Neural cell (in vitro differentiated cells): Measurements from ENCODE around the gene SEC61A1. TPM values are rescaled to one million over a fixed set of nuclear protein-coding genes. Genes with fewer than 3 reads are reported as not detected.

Experiments used
- H2AFZ ChIP-seq: fragments of 200-600, 300-800 bp; sonication (generic), shearing (Covaris generic); 2 replicates; pipeline ENCODE4 v1.6.0; 2014; ENCODE audit warnings: low read depth, mild to moderate bottlenecking, antibody characterized with exemption, low read length, moderate library complexity
- H3F3A ChIP-seq: fragments of 200-600 bp; shearing (Covaris generic); 2 replicates; pipeline ENCODE4 v1.6.1; 2016; ENCODE audit warnings: mild to moderate bottlenecking, moderate library complexity, mixed read lengths, antibody characterized with exemption, low read length; ENCODE audit not compliant: insufficient read depth, poor library complexity, severe bottlenecking
- H3K27ac ChIP-seq: fragments of 200-600, 300-800 bp; sonication (generic), shearing (Covaris generic); 2 replicates; pipeline ENCODE4 v1.5.1; 2014; ENCODE audit warnings: mild to moderate bottlenecking, low read length, moderate library complexity
- H3K27me3 ChIP-seq: fragments of 300-800, 200-600 bp; sonication (generic), shearing (Covaris generic); 2 replicates; pipeline ENCODE4 v1.6.0; 2014; ENCODE audit warnings: mild to moderate bottlenecking, low read depth, low read length, moderate library complexity; ENCODE audit not compliant: insufficient read depth
- H3K36me3 ChIP-seq: fragments of 300-800, 200-600 bp; sonication (generic), shearing (Covaris generic); 2 replicates; pipeline ENCODE4 v1.5.1; 2014; ENCODE audit warnings: mild to moderate bottlenecking, antibody characterized with exemption, low read length, moderate library complexity; ENCODE audit not compliant: insufficient read depth
- H3K4me2 ChIP-seq: fragments of 300-800, 200-600 bp; sonication (generic), shearing (Covaris generic); 2 replicates; pipeline ENCODE4 v1.6.0; 2014; ENCODE audit warnings: mild to moderate bottlenecking, low read length
- H3K4me3 ChIP-seq: fragments of 300-800, 200-600 bp; sonication (generic), shearing (Covaris generic); 2 replicates; pipeline ENCODE4 v1.5.1; 2014; ENCODE audit warnings: mild to moderate bottlenecking, low read length, moderate library complexity
- H3K79me2 ChIP-seq: fragments of 200-600 bp; shearing (Covaris generic); replicated peaks from 2 replicates; pipeline ENCODE4 v1.6.0; 2014; ENCODE audit warnings: mild to moderate bottlenecking, low read length, moderate library complexity; ENCODE audit not compliant: insufficient read depth
- H3K9ac ChIP-seq: fragments of 300-800, 200-600 bp; sonication (generic), shearing (Covaris generic); 2 replicates; pipeline ENCODE4 v1.6.1; 2016; ENCODE audit warnings: mild to moderate bottlenecking, low read length, mixed read lengths
- H3K9me2 ChIP-seq: fragments of 200-600 bp; shearing (Covaris generic); 2 replicates; pipeline ENCODE4 v1.6.1; 2016; ENCODE audit warnings: mild to moderate bottlenecking, low read length, mixed read lengths; ENCODE audit not compliant: insufficient read depth
- H3K9me3 ChIP-seq: fragments of 200-600, 300-800 bp; sonication (generic), shearing (Covaris generic); 2 replicates; pipeline ENCODE4 v1.6.1; 2016; ENCODE audit warnings: mild to moderate bottlenecking, mixed run types, low read length, moderate library complexity, mixed read lengths
- H4K20me1 ChIP-seq: fragments of 200-600 bp; shearing (Covaris generic); 2 replicates; pipeline ENCODE4 v1.6.1; 2016; ENCODE audit warnings: mild to moderate bottlenecking, mixed run types; ENCODE audit not compliant: insufficient read depth
- CTCF ChIP-seq: fragments of 450-650 bp; IDR thresholded peaks from 2 replicates; pipeline ENCODE4 v1.5.1; 2014; ENCODE audit warnings: antibody characterized with exemption, mild to moderate bottlenecking, moderate library complexity; ENCODE audit not compliant: poor library complexity, severe bottlenecking
- EP300 ChIP-seq: fragments of 450-650 bp; conservative IDR thresholded peaks from 2 replicates; pipeline ENCODE4 v1.6.1; 2014; ENCODE audit warnings: antibody characterized with exemption, mild to moderate bottlenecking, moderate library complexity; ENCODE audit not compliant: poor library complexity, severe bottlenecking
- EZH2 ChIP-seq: fragments of 200-600, 300-800 bp; shearing (Covaris generic), sonication (generic); IDR thresholded peaks from 2 replicates; pipeline ENCODE4 v1.6.1; 2014; ENCODE audit warnings: antibody characterized with exemption, low read length, borderline replicate concordance, mild to moderate bottlenecking; ENCODE audit not compliant: insufficient read depth, poor library complexity, severe bottlenecking
- MXI1 ChIP-seq: fragments of 450-650 bp; conservative IDR thresholded peaks from 2 replicates; pipeline ENCODE4 v1.6.1; 2014; ENCODE audit warnings: antibody characterized with exemption, mild to moderate bottlenecking; ENCODE audit not compliant: poor library complexity, severe bottlenecking
- POLR2AphosphoS5 ChIP-seq: IDR thresholded peaks from 2 replicates; pipeline ENCODE4 v1.6.1; 2012
- RAD21 ChIP-seq: fragments of 450-650 bp; conservative IDR thresholded peaks from 2 replicates; pipeline ENCODE4 v1.6.1; 2014; ENCODE audit warnings: antibody characterized with exemption, mild to moderate bottlenecking, moderate library complexity
- REST ChIP-seq: IDR thresholded peaks from 2 replicates; pipeline ENCODE4 v1.6.1; 2012; ENCODE audit warnings: borderline replicate concordance
- SMC3 ChIP-seq: fragments of 450-650 bp; conservative IDR thresholded peaks from 2 replicates; pipeline ENCODE4 v1.6.1; 2014; ENCODE audit warnings: antibody characterized with exemption, mild to moderate bottlenecking, moderate library complexity; ENCODE audit not compliant: poor library complexity
- TAF1 ChIP-seq: IDR thresholded peaks from 2 replicates; pipeline ENCODE4 v1.6.1; 2012; ENCODE audit warnings: low read depth
- polyA plus RNA-seq: library from polyadenylated mRNA; depleted of rRNA; stranded (reverse); fragments of >200 nt; gene quantifications from 2 replicates; pipeline ENCODE4 v1.2.3, GENCODE V29; 2014

The SEC61A1 gene
- polyA plus RNA-seq, 1 donor from 2014 or later: 91.6 TPM

GRCh38 chr3:128111147-128111546 is 58.9 kb downstream of the SEC61A1 start:
- no peaks in the 10 kb centered on the region for H3F3A ChIP-seq
- no peaks in the 10 kb centered on the region for H3K9me2 ChIP-seq
- no peak overlapping the region for H3K27ac ChIP-seq
- no peak overlapping the region for H2AFZ ChIP-seq
- no peak overlapping the region for H3K4me2 ChIP-seq
- H3K9me3 ChIP-seq: no peaks in the 10 kb centered on the region
- no peaks in the 10 kb centered on the region for H4K20me1 ChIP-seq
- H3K79me2 ChIP-seq: no peaks in the 10 kb centered on the region
- H3K9ac ChIP-seq: no peak overlapping the region
- H3K4me3 ChIP-seq: no peak overlapping the region
- no peaks in the 10 kb centered on the region for H3K36me3 ChIP-seq
- TF ChIP-seq TAF1 (no peak), EP300 (no peak), SMC3 (no peak), MXI1 (no peak), RAD21 (no peak), EZH2 (no peak)
- H3K27me3 ChIP-seq: no peaks in the 10 kb centered on the region

- no peaks in the 10 kb centered on the region for H3F3A ChIP-seq
- H4K20me1 ChIP-seq: no peaks in the 10 kb centered on the region
- H3K27ac ChIP-seq: no peak overlapping the region
- H3K9ac ChIP-seq: no peak overlapping the region
- H3K4me2 ChIP-seq: no peak overlapping the region
- no peaks in the 10 kb centered on the region for H3K27me3 ChIP-seq
- no peak overlapping the region for H3K4me3 ChIP-seq
- no peak overlapping the region for H2AFZ ChIP-seq
- no peak for TF ChIP-seq EZH2
- no peak for TF ChIP-seq RAD21
- no peak for TF ChIP-seq POLR2AphosphoS5
- no peak for TF ChIP-seq SMC3
- TF ChIP-seq TAF1: no peak
- no peak for TF ChIP-seq CTCF
- TF ChIP-seq EP300: no peak
- TF ChIP-seq REST: no peak
- no peak for TF ChIP-seq MXI1
- no peaks in the 10 kb centered on the region for H3K36me3 ChIP-seq
- H3K9me2 ChIP-seq: no peaks in the 10 kb centered on the region
- H3K9me3 ChIP-seq: no peaks in the 10 kb centered on the region
- H3K79me2 ChIP-seq: no peaks in the 10 kb centered on the region
Measured at GRCh38 chr3:128112357-128112968, 60.2 kb downstream of the SEC61A1 start.
